Suprapubic skin (tissue), 3 donors: ENCODE data around the gene FAM199X.
A peak's percentile ranks its signal among the peaks of the same experiment; 100 is the strongest.

Experiments
- POLR2A ChIP-seq, 2 donors: fragments of 450-650 bp; IDR thresholded peaks; one replicate each; pipeline ENCODE4 v1.6.1; 2017; ENCODE audit warnings: antibody characterized with exemption in 2 of 2, mild to moderate bottlenecking in 2 of 2, moderate library complexity in 2 of 2
- TF ChIP-seq, protein P1 (sequence below), 2 donors: fragments of 200-600 bp in 1 of 2; fragments of 450-650 bp in 1 of 2; sonication (generic) in 1 of 2; IDR thresholded peaks; one replicate each; pipeline ENCODE4 v1.5.1; 2016 to 2019; ENCODE audit warnings: antibody characterized with exemption in 2 of 2, mild to moderate bottlenecking in 1 of 2, moderate library complexity in 1 of 2

DNA sequence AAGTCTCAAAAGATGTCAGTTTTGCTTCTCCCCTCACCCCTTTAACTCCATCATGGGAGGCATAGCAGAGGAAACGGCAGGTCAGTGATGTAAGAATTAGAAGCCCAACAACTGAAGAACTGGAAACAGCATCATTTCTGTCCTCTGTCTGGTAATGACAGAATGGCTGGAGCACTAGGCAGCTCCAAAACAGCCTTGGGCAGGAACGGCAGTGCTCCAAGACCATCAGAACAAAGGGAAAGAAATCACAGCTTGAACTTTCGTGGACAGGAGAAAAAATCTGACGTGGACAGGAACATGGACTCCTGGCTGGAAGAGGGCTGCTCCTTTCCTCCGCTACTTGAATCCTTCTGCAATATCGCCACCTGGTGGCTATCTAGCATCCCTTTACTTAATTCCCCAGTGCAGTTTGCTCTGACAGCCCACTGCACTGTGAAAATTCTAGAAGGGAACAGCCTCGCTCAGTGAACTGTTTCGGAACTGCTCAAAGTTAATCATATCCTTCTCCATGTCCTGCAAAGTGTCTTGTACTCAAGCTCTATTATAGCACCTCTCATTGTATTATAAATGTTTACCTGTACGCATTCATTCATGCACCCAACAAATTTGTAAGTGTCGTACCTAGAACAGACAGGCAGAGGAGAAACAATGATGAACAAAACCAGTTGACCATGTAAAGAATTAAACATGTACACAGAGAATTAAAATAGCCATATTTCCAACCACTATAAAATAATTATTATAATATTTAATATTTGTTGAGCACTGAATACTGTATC, 29.8 kb upstream of the FAM199X start:
- no peak for TF ChIP-seq POLR2A (IDR thresholded peaks at IDR 0.05)
- TF ChIP-seq, protein P1, sequence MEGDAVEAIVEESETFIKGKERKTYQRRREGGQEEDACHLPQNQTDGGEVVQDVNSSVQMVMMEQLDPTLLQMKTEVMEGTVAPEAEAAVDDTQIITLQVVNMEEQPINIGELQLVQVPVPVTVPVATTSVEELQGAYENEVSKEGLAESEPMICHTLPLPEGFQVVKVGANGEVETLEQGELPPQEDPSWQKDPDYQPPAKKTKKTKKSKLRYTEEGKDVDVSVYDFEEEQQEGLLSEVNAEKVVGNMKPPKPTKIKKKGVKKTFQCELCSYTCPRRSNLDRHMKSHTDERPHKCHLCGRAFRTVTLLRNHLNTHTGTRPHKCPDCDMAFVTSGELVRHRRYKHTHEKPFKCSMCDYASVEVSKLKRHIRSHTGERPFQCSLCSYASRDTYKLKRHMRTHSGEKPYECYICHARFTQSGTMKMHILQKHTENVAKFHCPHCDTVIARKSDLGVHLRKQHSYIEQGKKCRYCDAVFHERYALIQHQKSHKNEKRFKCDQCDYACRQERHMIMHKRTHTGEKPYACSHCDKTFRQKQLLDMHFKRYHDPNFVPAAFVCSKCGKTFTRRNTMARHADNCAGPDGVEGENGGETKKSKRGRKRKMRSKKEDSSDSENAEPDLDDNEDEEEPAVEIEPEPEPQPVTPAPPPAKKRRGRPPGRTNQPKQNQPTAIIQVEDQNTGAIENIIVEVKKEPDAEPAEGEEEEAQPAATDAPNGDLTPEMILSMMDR (IDR thresholded peaks at IDR 0.05) = peak; percentile 39 to 46
